SIG-M5 treated with dmso at 0.1 percent for 504 hours (cell line): ENCODE data around the gene IMMP2L.

Source experiments
- DNase-seq: peaks from one replicate; lab custom pipeline; 2025; ENCODE audit not compliant: unreplicated experiment; lab: John Stamatoyannopoulos, UW

IMMP2L gene

DNA sequence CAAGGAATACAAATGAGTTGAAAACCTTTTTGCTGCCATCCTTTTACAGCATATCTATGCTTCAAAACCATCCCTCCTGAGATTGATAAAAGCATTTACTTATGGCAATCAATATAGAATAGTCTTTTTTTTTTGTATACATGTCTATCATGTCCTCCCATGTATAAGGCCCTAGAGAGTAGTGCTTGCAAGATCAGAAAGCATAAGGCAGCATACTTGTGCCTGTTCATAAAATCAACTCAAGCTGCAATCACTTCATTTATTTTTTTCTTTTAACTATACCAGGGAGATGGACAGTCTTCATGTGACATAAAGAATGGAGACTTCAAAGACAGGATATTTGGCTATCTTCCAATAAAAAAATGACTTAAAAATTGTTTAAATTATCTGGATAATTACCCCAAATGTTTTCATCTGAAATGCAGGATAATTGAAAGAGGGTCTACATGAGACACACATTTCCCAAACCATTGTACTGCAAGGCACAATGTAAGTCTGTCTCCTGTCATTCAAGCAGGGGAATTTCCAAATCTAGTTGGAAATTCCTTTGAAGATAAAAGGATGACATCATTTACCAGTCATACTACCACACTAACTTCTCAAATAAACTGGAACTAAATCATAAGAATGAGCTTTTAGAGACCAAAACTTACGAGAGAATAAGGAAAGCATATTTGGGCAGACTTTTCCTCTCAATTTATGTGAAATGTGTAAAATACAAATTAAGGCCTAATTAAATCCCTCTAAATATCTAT is 448.9 kb downstream of the IMMP2L start:
- DNase-seq: no peak

DNA sequence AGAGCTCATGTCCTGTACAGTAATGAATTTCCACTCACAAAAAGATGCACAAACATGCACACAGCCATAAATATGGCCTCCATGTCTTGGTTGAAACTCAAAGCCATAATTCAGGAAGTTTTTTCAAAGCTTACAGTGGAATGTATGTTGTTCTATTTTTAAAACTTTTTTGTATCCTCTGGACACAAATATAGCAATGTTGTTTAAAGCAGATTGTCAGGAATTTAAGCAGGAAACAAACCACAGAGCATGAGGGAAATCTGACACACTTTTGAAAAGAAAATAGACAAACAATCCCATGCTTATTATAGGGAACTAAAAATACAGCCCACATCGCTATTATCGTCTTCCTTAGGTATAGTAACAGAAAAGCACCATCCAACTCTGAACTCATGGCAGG is 449.9 kb downstream of the IMMP2L start:
- no peak for DNase-seq

DNA sequence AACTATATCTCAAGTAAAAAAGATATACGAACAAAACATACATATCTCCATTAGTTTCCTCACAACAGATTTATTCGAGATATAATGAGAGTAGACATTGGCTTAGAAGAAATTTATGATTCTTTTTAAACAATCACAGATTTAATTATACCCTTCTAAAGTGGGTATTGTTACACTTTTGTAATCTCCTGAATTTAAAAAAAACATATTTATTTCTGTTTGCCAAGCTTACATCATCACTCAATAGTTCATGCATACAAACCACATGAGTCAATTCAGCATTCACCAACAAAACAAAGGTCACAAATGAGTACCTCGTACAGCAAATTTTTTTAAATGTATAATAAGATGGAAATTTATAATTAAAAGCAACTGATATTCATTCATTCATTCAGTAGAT is 453.8 kb downstream of the IMMP2L start:
- DNase-seq: no peak

DNA sequence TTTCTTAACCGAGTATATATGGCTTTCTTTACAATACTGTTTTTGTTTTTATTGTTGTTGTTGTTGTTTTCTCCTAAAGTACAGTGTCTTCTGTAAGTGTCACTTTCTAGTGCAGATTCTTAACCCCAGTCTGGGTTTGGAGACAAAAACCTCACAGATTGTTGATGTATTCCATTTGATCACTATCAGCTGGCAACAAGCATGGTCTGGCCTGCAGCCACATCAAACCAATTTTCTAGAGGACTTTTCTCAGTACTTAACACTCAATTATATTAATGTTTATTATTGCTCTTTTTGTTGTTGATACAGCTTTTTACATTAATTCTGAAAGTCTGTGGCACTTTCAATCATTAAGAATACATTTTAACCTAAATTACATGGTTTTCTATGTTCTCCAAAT is 454.3 kb downstream of the IMMP2L start:
- no peak for DNase-seq

DNA sequence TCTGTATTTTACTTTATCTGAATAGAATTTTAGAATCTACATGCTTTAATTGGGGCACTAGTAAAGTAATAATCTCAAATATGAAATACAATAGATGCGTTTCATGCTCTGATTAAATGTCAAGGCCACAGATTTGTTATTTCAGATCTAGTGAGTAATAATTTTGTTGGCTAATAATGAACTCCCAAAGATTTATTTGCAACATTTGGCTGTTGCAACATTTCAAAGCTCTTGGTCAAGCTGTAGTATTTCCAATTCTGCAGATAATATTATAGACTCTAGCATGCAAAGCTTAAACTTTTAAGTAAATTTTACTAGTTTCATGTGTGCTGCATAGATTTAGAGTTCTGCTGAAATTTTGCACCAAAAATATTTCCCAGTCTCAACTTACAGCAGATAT is 454.7 kb downstream of the IMMP2L start:
- no peak for DNase-seq

DNA sequence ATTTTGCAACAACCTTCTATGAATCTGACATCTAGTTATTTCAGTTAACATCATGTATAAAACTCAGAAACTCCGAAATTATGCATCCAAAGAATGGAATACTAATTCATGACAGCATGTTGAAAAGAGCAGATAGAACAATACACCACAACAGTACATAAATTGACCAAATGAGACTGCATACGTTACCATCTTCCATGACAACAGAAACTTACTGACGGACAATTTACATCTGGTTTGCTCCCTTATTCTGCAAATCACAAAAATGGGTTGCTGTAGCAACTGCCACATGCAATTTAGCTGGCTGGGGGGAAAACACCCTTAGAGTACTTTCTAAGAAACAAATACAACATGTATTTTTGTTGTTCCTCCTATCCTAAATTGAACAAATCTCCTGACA is 457.0 kb downstream of the IMMP2L start:
- DNase-seq: no peak

DNA sequence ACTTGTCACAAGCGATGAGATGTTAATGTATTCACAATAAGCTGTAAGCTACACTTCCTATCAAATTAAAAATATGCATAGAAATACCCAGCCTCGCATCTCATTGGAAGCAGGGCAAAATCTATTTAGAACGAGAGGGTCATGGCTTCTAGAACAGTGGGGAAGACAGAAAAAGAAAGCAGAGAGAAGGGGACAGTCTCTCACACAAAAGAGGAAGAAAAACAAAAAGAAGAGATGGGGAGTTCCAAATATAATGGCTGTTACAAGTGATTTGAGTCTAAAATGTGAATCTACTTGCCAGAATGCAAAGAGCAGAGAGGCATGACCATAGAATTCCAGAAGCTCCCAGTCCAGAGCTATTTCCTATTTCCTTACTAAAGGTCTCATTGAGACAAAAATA is 457.6 kb downstream of the IMMP2L start:
- no peak for DNase-seq

DNA sequence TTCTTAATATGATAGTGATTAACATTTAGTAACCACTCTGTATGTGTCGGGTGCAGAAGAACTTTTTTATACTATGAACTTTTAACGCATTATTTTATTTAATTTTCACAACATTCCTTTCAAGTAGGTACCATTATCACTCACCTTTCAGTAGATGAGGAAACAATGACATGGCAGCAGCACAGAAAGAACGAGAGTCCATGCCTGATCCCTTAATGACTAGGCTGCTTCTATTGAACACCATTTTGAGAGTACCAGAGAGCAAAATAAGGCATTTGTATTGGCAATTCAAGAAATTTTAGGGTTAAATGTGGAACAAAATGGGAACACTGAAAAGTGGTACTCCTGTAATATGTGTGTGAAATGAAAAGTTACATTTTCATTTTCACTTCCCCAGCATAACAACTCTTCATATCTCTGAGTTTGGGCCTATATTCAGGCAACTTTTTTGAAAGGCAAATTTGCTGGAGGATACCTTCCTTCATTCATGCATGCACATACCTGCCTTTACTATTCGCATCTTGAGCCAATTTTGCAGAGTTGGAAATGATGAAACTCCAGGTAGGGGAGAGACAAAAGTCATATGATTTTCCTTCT is 458.5 kb downstream of the IMMP2L start:
- DNase-seq: no peak

DNA sequence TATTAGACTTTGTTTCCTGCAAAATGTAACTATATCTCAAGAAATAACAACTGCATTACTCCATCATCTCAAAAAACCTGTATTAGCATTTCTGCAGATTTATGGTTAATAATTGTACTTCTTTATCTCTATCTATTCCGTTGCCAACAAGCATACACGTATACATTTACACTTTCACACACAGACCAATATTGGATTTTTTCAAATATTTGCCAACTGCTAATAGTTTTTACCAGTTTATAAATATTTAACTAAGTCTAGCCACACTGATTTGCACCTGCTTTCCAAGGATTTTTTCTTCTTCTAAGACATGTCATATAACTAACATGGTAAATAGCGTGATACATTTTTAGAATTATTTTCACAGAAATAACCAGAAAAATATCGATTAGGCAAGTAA is 459.2 kb downstream of the IMMP2L start:
- DNase-seq: no peak

DNA sequence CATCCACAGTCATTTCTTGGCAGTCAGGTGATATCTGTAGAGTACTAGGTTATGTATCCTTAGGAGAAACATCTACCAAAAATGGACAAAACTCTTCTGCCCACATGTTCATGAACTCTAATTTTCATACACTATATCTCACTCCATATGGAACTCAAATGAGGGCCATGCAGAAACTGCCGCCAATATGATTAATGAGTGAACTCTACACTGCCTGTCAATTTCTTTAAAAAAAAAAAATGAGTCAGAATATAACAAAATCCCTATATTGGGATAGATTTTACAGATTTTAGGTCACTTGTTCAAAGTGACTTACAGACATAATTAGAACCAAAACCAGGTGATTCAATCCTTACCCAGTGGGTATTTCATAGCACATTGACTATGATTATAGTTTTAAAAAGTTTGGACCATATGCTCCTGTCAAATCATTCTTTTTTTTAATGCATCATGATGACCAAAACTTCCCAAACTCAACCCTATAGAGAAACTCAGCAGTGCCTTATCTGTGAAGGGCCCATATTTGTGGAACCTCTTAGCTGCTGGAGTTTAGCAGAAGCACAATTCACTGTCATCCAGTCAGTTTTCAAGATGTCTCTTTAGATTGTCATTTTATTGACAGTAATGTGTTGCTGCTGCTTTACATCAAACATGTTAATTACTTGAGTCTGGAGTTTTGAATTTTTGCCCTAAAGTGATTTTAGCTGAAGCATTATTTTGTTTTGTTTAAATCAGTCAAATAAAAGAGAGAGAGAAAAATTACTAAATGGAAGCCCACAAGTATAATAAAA is 460.2 kb downstream of the IMMP2L start:
- DNase-seq: no peak

DNA sequence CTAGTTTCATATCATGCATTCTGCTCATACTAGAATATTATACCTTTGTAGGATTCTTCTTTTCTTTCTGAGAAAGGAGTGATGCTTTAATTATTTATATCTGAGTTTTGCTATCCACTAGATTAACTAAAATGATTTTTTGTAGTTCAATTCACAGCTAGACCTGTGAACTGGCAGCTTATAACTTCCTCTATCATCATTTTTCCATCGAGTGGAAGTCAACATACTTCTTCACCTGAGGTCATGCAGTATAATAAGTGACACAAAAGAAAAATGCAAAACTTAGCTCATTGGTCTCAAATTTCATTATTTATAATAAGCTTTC is 463.4 kb downstream of the IMMP2L start:
- DNase-seq: no peak

DNA sequence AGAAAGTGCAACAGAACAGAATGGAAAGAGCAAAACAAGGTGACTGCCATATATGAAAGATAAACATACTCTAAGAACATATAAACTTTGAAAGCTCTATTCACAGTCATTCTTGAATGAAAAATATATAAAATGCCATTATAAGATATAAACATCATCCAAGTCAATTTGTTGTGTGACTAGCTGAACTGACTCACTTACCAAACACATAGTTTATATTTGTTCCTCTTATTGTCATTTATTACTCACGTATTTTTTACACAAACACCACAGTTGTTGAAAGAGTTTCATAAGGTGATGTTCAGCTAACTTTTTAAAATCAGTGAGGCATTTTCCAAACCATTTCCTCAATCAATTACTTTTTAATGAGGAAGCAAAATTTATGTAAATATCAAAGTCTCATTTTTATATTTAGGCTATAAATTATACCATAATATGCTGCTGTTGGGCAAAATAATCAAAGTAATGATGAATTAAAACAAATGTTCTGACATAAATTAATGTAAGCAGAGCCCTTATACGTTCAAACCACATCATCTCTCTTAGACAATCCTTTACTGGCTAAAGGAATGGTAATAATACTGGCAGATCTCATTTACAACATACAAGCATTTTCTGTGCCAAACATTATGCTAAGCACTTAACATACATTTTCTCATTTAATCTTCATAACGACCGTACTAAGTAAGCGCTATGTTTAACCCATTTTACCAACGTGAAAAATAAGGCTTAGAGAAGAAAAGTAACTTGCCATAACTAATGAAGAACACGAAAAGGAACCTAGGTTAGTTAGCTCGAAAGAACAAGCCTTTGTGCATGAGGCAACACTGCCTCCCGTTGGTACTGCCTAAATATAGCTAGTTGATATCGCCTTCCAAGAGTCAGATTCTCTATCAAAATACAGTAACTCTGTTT is 464.0 kb downstream of the IMMP2L start:
- peak; percentile 48 for DNase-seq

DNA sequence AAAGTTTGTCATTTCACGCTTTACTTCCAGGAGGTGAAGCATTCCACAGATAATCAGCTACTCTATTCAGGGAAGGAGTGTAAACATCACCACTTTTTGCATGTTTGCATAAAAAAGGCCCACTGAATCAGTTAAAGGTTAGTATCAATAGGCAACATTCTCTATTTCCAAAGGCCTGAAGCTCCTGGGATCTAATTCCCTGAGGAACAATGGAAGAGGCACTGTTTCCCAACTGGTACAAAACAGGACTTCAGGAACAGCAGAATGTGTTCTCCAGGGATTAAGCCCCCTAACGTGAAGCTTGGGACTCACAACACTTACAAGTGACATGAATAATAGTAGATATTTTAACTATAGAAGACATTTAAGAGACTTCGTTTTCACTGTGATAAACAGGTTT is 465.3 kb downstream of the IMMP2L start:
- no peak for DNase-seq

DNA sequence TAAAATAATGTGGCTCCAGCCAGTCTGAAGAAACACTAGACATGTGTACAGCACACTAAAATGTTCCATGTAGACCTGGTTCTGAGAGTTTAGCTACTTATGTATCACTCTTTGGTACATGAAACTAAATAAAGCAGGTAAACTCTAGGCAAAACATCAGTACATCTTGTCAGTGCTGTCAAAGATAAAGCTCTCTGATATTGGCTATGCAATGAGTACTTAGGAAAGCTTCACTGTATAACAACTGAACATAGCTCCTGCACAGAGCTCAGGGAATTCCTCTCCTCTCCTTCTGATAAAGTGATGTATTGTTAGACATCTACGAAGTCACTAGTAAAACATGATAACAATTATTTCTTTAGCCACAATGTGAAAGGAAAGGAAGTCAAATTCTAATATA is 467.9 kb downstream of the IMMP2L start:
- no peak for DNase-seq

DNA sequence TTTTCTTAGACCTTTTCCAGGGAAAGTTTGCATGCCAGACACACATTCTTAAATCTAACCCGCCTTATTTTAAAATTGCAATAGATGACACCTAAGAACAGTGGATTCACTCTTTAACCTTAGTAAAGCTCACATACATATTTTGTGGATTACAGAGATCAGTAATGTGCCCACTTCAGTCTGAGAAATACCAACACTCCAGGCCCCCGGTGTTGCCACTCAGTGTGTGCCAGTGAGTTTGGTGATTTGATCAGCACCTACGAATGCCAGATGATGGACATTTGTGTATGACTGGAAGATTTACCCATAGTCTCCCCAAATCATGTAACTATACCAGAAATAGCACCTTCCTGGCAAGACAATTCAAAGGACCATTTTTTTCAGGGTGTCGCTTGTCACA is 468.8 kb downstream of the IMMP2L start:
- no peak for DNase-seq

DNA sequence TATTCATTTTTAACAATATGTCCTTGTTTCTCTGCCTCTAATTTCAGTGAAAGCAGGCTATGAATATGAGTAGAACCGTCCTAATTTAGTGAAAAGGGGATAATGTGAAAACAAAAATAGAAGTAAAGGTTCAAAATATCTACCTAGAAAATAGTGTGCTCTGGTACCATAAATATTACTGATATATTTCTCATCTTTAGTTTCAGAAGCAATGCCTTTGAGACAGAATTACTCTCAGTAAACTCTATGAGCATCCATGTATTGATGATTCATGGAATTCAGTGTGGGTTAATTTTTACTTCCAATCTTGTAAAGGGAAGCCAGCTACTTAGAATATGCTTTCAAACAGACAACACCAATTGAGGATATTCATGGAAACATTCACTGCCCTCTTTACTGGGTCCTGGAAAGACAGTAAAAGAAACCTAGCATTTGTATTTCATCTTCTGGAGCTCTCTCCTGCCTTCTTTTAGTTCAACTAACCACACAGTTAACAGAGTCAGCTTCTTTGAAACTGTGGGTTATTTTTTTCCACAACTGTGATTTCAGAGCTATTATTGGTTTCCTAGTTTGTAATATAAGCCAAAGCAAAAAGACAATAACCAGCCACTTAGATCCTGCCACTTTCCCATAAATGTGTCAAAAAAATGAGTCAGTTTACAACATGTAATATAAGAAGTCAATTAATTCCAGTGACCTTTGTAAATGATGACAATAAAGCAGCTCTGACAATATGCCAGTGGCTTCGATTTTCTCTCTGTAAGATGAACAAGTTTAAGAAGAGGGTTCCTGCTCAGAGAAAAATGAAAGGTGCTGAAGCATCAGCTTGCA is 469.7 kb downstream of the IMMP2L start:
- no peak for DNase-seq

DNA sequence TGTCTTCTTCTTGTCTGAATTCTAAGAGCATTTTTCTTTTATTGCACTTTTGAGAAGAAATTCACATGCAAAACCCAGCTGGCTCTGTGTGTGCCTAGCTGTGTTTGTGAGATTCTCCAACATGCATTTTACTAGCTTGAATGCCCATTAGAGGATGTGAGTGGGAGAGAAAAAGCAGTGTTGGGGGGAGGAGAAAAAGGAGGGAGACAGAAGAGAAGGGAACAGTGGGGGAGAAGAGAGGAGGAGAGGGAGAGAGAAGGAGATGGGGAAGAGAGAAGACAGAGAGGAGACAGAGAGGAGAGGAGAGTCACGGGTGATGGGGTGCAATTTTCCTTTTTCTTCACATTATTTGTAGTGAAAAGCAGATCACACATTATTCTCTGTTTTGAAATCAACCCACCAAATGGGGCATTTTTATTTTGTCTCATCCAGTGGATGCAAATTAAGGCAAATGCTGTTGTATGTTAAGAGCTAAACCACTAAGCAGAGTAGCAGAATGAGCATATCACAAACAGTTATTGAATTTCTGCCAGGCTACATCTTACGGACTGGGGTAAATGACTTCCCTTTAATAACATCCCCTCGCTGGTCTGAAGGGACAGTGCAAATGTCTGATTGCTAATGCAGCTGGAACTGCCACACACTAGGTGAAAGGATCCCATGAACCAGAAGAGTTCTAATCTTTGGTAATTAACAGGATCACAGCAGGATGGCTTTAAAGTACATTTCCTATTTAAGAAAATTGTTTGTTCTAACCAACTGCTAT is 470.5 kb downstream of the IMMP2L start:
- no peak for DNase-seq

DNA sequence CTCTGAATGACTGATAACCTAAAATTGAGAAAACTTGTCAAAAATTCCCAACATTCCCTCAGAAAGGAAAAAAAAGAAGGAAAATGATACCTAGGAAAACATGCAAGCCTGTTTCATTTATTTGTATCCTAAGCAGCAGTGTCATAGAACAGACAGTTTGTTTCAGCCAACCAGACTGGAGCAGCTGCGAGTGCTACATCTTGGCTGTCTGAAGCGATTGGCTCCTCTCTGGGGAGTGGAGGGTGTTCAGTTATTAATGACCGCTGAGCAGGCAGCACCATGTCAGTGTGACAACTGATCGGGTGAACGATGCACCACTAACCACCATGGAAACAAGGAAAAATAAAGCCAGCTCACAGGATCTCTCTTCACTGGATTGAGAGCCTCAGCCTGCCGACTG is 471.4 kb downstream of the IMMP2L start, which contains the start of gene LRRN3:
Gene LRRN3 (plus strand): TSS at position 282 of the 400 bp plus-strand sequence. CDS start 31,646 bp downstream, outside the sequence.
- no peak for DNase-seq

DNA sequence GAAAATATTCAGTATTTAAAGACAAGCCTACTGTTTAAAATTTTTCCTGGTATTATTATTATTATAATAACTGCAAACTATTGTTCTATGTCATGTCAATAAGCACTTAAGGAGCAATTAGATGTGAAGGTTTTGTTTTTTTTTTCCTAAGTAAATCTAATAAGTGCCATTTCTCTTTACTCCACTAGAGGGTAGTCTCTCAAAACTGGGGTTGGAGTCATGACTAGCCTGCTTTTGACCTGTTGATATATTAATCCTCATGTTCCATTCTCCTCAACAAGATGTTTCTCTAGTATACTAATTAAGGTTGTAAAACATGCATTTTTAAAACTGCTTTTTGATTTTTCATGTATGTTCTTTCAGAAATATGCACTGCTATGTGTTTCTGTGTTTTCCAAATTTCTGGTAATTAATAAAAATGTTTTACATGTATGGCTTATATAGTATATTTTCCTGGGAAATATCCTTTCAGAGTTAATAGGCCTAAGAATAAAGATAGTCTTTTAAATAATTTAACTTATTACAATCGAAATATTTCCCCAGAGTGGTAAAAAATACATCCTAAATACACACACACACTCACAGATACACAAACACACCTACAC is 472.4 kb downstream of the IMMP2L start:
- peak; percentile 65 for DNase-seq
